HG03342 (cell line): ENCODE results near the gene PITPNB.

ENCODE experiments used
- ATAC-seq: cut with Tn5 transposase; IDR thresholded peaks from one replicate; pipeline ENCODE4 v1.9.1; 2021; ENCODE audit warnings: mild to moderate bottlenecking, moderate library complexity; ENCODE audit not compliant: unreplicated experiment

The PITPNB gene

GRCh38 chr22:27881421-27881820, 37.6 kb downstream of the PITPNB start:
- ATAC-seq: no peak

GRCh38 chr22:27880778-27881394, 38.2 kb downstream of the PITPNB start:
- ATAC-seq: no peak

- no peak for ATAC-seq
Measured at GRCh38 chr22:27879923-27880322, 39.1 kb downstream of the PITPNB start.

- ATAC-seq: no peak
Measured at GRCh38 chr22:27878541-27878940, 40.5 kb downstream of the PITPNB start.

GRCh38 chr22:27877501-27877900, 41.6 kb downstream of the PITPNB start:
- ATAC-seq: no peak

GRCh38 chr22:27876684-27877083, 42.4 kb downstream of the PITPNB start:
- ATAC-seq: no peak

- no peak for ATAC-seq
Measured at GRCh38 chr22:27875951-27876350, 43.1 kb downstream of the PITPNB start.

GRCh38 chr22:27874764-27875163, 44.3 kb downstream of the PITPNB start:
- no peak for ATAC-seq

GRCh38 chr22:27874185-27874584, 44.9 kb downstream of the PITPNB start:
- ATAC-seq: no peak

- ATAC-seq: no peak
Measured at GRCh38 chr22:27873472-27873871, 45.6 kb downstream of the PITPNB start.

GRCh38 chr22:27872488-27872887, 46.6 kb downstream of the PITPNB start:
- ATAC-seq: no peak

- ATAC-seq: no peak
Measured at GRCh38 chr22:27871306-27872014, 47.6 kb downstream of the PITPNB start.

- no peak for ATAC-seq
Measured at GRCh38 chr22:27870234-27871191, 48.5 kb downstream of the PITPNB start.

GRCh38 chr22:27868732-27869282, 50.2 kb downstream of the PITPNB start:
- no peak for ATAC-seq

GRCh38 chr22:27867953-27868731, 50.9 kb downstream of the PITPNB start:
- no peak for ATAC-seq

GRCh38 chr22:27867085-27867952, 51.7 kb downstream of the PITPNB start:
- no peak for ATAC-seq

- ATAC-seq: no peak
Measured at GRCh38 chr22:27866135-27867084, 52.6 kb downstream of the PITPNB start.

- ATAC-seq: no peak
Measured at GRCh38 chr22:27865496-27865895, 53.6 kb downstream of the PITPNB start.
